Measurements from ENCODE around the gene ZMIZ1. TPM values are rescaled to one million over a fixed set of nuclear protein-coding genes. Genes with fewer than 3 reads are reported as not detected.

The ZMIZ1 gene
- polyA plus RNA-seq, 2 of the 4 experiments (the other 2 are of a cell fraction): 8.1 to 30.3 TPM

DNA sequence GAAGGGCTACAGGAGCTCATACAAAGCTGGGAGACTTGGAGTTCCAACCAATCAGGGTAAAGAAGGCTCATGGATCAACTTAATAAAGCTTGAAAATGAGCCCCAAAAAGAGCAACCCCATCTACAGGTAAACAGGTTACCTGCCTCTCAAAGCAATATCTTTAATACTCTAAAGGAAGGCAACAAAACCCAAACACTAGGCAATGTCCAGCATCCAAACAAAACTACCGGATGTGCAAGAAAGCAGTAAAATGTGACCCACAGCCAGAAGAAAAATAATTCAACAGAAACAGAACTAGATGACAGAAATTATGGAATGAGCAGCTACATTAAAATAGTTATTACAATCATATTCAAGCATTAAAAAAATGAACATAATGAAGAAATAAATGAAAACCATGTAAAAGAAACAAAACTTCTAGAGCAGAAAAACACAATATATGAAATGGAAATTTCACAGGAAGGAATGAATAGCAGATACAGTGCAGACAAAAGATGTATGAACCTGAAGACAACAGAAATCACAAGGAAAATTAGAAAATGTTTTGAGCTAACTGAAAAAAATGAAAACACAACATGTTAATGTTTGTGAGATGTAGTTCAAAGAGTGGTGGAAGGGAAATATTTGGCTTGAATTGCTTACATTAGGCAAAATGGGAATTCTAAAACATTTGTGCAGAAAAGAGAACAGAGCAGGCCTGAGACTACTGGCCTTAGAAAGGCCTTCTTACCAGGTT, 30.5 kb upstream of the ZMIZ1 start:
- Histone ChIP-seq H3K4me3 (no peak overlapping the region), H3K4me2 (no peak overlapping the region), H3K4me1 (no peaks in the 10 kb centered on the region), H3K27ac (no peak overlapping the region), H3K9me3 (no peaks in the 10 kb centered on the region)
- DNase-seq (ENCODE audit: low read depth in 1 of 2, low spot score in 1 of 2) (no peak), FAIRE-seq (no peak), ATAC-seq (no peak)
- POLR2A ChIA-PET: no interaction called here
- CTCF ChIA-PET: interaction anchor here (0.6 to 2.2 kb wide), 4 partner anchors 10 to 411 kb away, joined by 3 to 6 read pairs (median 4); no protein-coding TSS in a partner anchor
- TF ChIP-seq TP53 (CRISPR knock-in tag; IDR thresholded peaks at IDR 0.05): no peak
- TF ChIP-seq, protein P1, sequence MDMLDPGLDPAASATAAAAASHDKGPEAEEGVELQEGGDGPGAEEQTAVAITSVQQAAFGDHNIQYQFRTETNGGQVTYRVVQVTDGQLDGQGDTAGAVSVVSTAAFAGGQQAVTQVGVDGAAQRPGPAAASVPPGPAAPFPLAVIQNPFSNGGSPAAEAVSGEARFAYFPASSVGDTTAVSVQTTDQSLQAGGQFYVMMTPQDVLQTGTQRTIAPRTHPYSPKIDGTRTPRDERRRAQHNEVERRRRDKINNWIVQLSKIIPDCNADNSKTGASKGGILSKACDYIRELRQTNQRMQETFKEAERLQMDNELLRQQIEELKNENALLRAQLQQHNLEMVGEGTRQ (IDR thresholded peaks at IDR 0.05): no peak
- WGBS (ENCODE audit: missing lambda C conversion rate): 97% methylated on average over 1 of the region's 1 CpG

GRCh38 chr10:79038841-79039201, 29.9 kb upstream of the ZMIZ1 start:
- POLR2A ChIA-PET: no interaction called here
- CTCF ChIA-PET: interaction anchor here (1.1 to 1.2 kb wide), 2 partner anchors 12 to 24 kb away, joined by 3 to 4 read pairs; no protein-coding TSS in a partner anchor
- no peak for FAIRE-seq

DNA sequence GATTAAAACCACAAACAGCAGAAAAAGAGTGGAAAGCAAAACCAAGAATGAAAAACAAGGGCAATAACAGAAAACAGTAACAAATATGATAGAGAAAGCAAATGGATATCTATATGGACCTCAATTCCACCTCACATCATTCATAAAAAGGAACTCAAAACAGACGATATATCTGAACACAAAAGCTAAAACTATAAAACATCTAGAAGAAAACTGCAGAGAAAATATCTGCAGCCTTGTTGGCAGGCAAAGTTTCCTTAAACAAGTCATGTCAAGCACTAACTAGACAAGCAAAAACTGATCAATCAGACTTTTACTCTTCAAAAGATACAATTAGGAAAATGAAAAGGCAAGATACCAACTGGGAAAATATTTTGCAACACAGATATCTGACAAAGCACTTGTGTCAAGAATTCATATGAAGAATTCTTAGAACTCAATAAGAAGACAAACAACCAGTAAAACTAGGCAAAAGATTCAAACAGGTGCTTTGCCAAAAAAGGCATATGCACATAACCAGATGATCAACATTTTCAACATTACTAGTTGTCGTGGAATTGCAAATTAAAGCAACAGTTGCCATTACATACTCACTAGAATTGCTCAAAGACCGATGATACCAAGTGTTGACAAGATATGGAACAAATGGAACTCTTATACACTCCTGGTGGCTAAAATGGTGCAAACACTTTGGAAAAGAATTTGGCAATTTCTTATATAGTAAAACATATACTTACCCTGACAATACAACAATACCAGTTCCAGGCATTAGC, 25.9 kb upstream of the ZMIZ1 start:
- H3K27ac ChIP-seq: no peak overlapping the region
- 66% methylated on average over 3 of the region's 3 CpGs for WGBS (ENCODE audit: missing lambda C conversion rate)
- H3K4me3 ChIP-seq: no peak overlapping the region
- FAIRE-seq (no peak), DNase-seq (ENCODE audit: low read depth in 1 of 2, low spot score in 1 of 2) (no peak), ATAC-seq (no peak)
- no peak overlapping the region for H3K4me2 ChIP-seq
- CTCF ChIA-PET: no interaction called here
- H3K9me3 ChIP-seq: no peaks in the 10 kb centered on the region
- peaks cover under 1% of the 10 kb centered on the region; the same call in 1 of the 3 replicates for H3K4me1 ChIP-seq
- POLR2A ChIA-PET: no interaction called here
- TF ChIP-seq JUNB (IDR thresholded peaks at IDR 0.05) (no peak), FOSB (CRISPR knock-in tag; IDR thresholded peaks at IDR 0.05) (no peak), KDM5A (IDR thresholded peaks at IDR 0.05) (no peak), ZC3H11A (IDR thresholded peaks at IDR 0.05) (no peak), SMC3 (IDR thresholded peaks at IDR 0.05) (no peak), HES2 (IDR thresholded peaks at IDR 0.05) (no peak), CHD4 (IDR thresholded peaks at IDR 0.05; ENCODE audit: borderline replicate concordance) (no peak), POLR2AphosphoS2 (conservative IDR thresholded peaks at IDR 0.05; ENCODE audit: low read length) (no peak), CBX2 (IDR thresholded peaks at IDR 0.05; ENCODE audit: borderline replicate concordance, low read depth) (no peak), JUN (IDR thresholded peaks at IDR 0.05) (no peak), BHLHE40 (IDR thresholded peaks at IDR 0.05; ENCODE audit: low read depth, low read length) (no peak), NFE2L2 (conservative IDR thresholded peaks at IDR 0.05; ENCODE audit: low read length) (no peak)
- TF ChIP-seq, protein P1 (IDR thresholded peaks at IDR 0.05): no peak

More at GRCh38 chr10:79038841-79039201, 29.9 kb upstream of the ZMIZ1 start:
- H3K27ac ChIP-seq: no peak overlapping the region
- DNase-seq (ENCODE audit: low read depth in 1 of 2, low spot score in 1 of 2) (no peak), ATAC-seq (no peak)
- TF ChIP-seq CHD4 (IDR thresholded peaks at IDR 0.05; ENCODE audit: borderline replicate concordance) (no peak), ZNF302 (CRISPR knock-in tag; IDR thresholded peaks at IDR 0.05) (no peak), BHLHE40 (IDR thresholded peaks at IDR 0.05; ENCODE audit: low read depth, low read length) (no peak), EHMT2 (IDR thresholded peaks at IDR 0.05; ENCODE audit: low read depth) (no peak), CBX8 (IDR thresholded peaks at IDR 0.05) (no peak), RFX5 (IDR thresholded peaks at IDR 0.05) (no peak), HDAC2 (IDR thresholded peaks at IDR 0.05) (no peak), ZC3H11A (IDR thresholded peaks at IDR 0.05) (no peak), NFE2L2 (conservative IDR thresholded peaks at IDR 0.05; ENCODE audit: low read length) (no peak), KDM5A (IDR thresholded peaks at IDR 0.05) (no peak), POLR2AphosphoS2 (conservative IDR thresholded peaks at IDR 0.05; ENCODE audit: low read length) (no peak), TFCP2L1 (CRISPR knock-in tag; IDR thresholded peaks at IDR 0.05) (no peak), REST (IDR thresholded peaks at IDR 0.05) (no peak), CBX2 (IDR thresholded peaks at IDR 0.05; ENCODE audit: borderline replicate concordance, low read depth) (no peak), MAZ (IDR thresholded peaks at IDR 0.05; ENCODE audit: borderline replicate concordance, low read depth, low read length) (no peak)
- TF ChIP-seq, protein P2, sequence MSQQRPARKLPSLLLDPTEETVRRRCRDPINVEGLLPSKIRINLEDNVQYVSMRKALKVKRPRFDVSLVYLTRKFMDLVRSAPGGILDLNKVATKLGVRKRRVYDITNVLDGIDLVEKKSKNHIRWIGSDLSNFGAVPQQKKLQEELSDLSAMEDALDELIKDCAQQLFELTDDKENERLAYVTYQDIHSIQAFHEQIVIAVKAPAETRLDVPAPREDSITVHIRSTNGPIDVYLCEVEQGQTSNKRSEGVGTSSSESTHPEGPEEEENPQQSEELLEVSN (IDR thresholded peaks at IDR 0.05; ENCODE audit: borderline replicate concordance, low read depth): no peak
- H3K9me3 ChIP-seq: no peaks in the 10 kb centered on the region
- H3K4me1 ChIP-seq: no peaks in the 10 kb centered on the region
- 77% methylated on average over 5 of the region's 5 CpGs for WGBS (ENCODE audit: missing lambda C conversion rate)
- H3K4me3 ChIP-seq: no peak overlapping the region
- no peak overlapping the region for H3K4me2 ChIP-seq
